Activated naive CD8-positive, alpha-beta T cell treated with anti-CD3 and anti-CD28 coated beads, Interleukin-2, amount 10 ng/mL, durations not matched to agents 7 days and 5 days (primary cell): Measurements from ENCODE around the gene SCFD2. TPM values are rescaled to one million over a fixed set of nuclear protein-coding genes. Genes with fewer than 3 reads are reported as not detected.

Experiments used
- ATAC-seq: fragments of 150-1000 bp; cut with Tn5 transposase; one replicate; pipeline ENCODE4 v1.10.0; 2021; ENCODE audit warnings: low read depth, moderate library complexity
- POLR2A ChIA-PET: fragments of 350-600 bp; sonication (Branson Sonifier 250); formaldehyde crosslinking; loops from one replicate; lab custom pipeline; 2021; ENCODE audit warnings: antibody characterized with exemption; lab: Charles Lee
- DNase-seq: peaks from one replicate; pipeline ENCODE4 v3.0.0; 2021
- H3K27ac Mint-ChIP-seq: one replicate; pipeline ENCODE4 v1.8.0; 2022; ENCODE audit warnings: mild to moderate bottlenecking, mixed read lengths
- H3K27me3 Mint-ChIP-seq: one replicate; pipeline ENCODE4 v1.8.0; 2022; ENCODE audit warnings: mild to moderate bottlenecking, moderate library complexity, mixed read lengths
- H3K36me3 Mint-ChIP-seq: one replicate; pipeline ENCODE4 v1.8.0; 2021; ENCODE audit warnings: mild to moderate bottlenecking, mixed read lengths
- H3K4me1 Mint-ChIP-seq: one replicate; pipeline ENCODE4 v1.8.0; 2021; ENCODE audit warnings: mixed read lengths
- H3K4me3 Mint-ChIP-seq: one replicate; pipeline ENCODE4 v1.8.0; 2022; ENCODE audit warnings: mild to moderate bottlenecking, moderate library complexity, mixed read lengths
- H3K9me3 Mint-ChIP-seq: one replicate; pipeline ENCODE4 v1.8.0; 2021; ENCODE audit warnings: mixed read lengths
- total RNA-seq, 2 experiments: library from RNA; stranded (reverse); gene quantifications; one replicate each; pipeline ENCODE4 v1.2.3, GENCODE V29; 2021

Gene SCFD2
- total RNA-seq, 2 experiments from 2014 or later = 18.1 to 22.9 TPM

DNA sequence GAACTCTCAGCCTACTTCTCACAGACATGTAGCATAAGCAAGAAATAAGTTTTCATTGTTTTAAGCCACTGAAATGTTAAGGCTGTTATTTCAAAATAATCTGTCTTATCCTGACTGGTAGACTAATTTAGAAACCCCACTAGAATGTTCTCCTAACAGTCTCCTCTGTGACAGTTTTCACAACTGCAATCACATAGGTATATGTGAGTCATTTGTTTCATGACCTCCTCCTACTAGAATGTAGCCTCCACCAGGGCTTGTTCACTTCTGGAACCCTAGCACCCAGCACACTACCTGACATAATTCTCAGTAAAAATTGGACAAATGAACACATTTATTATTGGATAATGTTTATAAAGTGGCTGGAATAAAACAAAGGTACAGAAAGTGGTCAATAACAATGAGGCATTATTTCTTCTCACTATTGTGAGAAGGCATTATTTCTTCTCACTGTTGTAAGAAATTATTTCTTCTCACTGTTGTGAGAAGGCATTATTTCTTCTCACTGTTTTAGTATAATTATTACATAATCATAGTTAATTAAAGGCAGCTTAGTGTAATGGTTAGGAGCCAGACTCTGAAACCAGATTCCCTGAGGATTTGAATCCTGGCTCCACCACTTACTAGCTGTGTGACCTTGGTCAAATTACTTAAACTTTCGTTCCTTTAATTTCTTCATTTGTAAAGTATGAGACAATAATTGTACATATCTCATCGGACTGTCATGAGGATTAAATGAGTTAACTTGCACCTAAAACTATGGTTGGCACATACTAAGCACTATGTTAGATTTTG is 252.2 kb downstream of the SCFD2 start:
- ATAC-seq (no peak), DNase-seq (no peak)
- no peaks in the 10 kb centered on the region for H3K27me3 Mint-ChIP-seq
- H3K36me3 Mint-ChIP-seq = peaks cover 28% of the 10 kb centered on the region
- H3K27ac Mint-ChIP-seq = no peak overlapping the region
- peaks cover 9% of the 10 kb centered on the region for H3K9me3 Mint-ChIP-seq
- no peaks in the 10 kb centered on the region for H3K4me1 Mint-ChIP-seq
- no peak overlapping the region for H3K4me3 Mint-ChIP-seq
- POLR2A ChIA-PET = no interaction called here

DNA sequence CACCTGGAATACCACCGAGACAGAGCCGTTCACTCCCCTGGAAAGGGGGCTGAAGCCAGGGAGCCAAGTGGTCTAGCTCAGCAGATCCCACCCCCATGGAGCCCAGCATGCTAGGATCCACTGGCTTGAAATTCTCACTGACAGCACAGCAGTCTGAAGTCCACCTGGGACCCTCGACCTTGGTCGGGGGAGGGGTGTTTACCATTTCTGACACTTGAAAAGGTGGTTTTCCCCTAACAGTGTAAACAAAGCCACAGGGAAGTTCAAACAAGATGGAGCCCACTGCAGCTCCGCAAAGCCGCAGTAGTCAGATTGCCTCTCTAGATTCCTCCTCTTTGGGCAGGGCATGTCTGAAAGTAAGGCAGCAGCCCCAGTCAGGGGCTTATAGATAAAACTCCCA is 260.5 kb downstream of the SCFD2 start:
- POLR2A ChIA-PET = no interaction called here
- H3K27me3 Mint-ChIP-seq = no peaks in the 10 kb centered on the region
- no peak overlapping the region for H3K27ac Mint-ChIP-seq
- no peak overlapping the region for H3K4me3 Mint-ChIP-seq
- H3K4me1 Mint-ChIP-seq = no peaks in the 10 kb centered on the region
- peaks cover 23% of the 10 kb centered on the region for H3K36me3 Mint-ChIP-seq
- DNase-seq (no peak), ATAC-seq (no peak)
- peaks cover 18% of the 10 kb centered on the region for H3K9me3 Mint-ChIP-seq

DNA sequence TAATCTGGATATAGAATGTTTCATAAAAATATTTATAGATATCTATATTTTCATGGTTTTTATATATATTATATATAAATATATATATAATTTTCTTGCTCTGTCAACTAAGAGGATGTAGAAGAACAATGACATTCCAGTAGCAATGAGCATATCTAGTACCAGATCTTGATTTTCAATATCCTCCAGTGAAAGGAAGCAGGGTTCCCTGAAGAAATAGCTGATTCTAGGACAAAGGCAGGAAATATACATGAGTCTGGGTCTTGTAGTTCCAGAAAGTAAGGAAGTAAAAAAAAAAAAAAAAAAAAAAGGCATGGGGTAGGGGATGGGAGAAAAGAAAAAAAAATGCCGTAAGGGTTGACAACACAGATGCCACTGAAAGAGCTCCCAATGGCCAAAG is 262.4 kb downstream of the SCFD2 start:
- H3K9me3 Mint-ChIP-seq = peaks cover 19% of the 10 kb centered on the region
- no peaks in the 10 kb centered on the region for H3K27me3 Mint-ChIP-seq
- POLR2A ChIA-PET = no interaction called here
- no peak overlapping the region for H3K4me3 Mint-ChIP-seq
- H3K36me3 Mint-ChIP-seq = peaks cover 23% of the 10 kb centered on the region
- no peaks in the 10 kb centered on the region for H3K4me1 Mint-ChIP-seq
- no peak for ATAC-seq
- no peak for DNase-seq
- H3K27ac Mint-ChIP-seq = no peak overlapping the region

DNA sequence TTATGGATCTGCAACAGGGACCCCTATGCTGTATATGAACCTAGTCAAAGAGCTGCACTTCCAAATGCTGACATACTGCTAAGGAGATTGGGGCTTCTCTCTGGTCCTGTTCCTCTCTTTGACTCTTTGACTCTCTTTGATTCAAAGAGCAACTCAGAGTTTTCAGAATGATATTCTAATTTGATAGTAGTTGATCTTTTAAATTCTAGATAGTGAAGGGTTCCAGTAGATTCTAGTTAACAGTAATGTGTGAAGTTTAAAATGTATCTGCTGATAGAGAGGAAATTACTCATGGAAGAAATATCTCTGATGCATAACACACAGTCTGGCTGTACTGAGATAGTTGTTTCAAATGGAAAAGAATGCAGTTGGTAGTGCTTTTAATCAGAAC is 264.7 kb downstream of the SCFD2 start:
- no peaks in the 10 kb centered on the region for H3K4me1 Mint-ChIP-seq
- ATAC-seq (no peak), DNase-seq (no peak)
- peaks cover 17% of the 10 kb centered on the region for H3K36me3 Mint-ChIP-seq
- no peak overlapping the region for H3K27ac Mint-ChIP-seq
- H3K4me3 Mint-ChIP-seq = no peak overlapping the region
- peaks cover 10% of the 10 kb centered on the region for H3K9me3 Mint-ChIP-seq
- no peaks in the 10 kb centered on the region for H3K27me3 Mint-ChIP-seq
- POLR2A ChIA-PET = no interaction called here

DNA sequence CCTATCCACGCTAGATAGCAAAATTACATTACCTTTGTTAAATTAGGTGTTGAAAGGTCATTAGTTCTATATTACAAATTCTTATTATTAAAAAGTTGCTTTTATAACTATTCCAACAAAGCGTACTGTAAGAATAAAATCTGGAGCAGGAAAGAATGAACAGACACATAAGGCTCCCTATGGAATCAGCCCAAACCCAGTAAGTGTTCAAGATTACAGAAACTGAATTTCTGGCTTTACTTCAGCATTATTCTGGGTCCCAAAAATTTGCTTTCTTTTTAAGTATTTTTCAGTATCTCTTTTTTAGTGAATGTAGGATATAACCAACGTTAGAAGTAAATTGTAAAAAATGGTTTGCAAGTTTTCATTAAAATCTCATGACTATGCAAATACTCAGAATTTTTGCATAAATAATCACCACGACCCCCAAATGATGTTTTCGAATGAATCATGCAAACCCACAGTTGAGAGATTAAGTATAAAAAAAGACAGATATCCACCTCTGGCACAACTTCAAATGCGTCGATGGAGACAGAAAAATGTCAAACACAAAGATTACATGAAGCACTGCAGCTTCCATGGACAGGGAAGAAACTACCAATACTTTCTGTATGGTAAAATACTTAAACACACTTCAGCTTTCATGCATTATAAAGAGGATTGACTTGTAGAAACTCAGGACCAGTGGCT is 265.2 kb downstream of the SCFD2 start:
- Mint-ChIP-seq H3K9me3 (peaks cover 10% of the 10 kb centered on the region), H3K27me3 (no peaks in the 10 kb centered on the region), H3K27ac (no peak overlapping the region), H3K4me3 (no peak overlapping the region), H3K36me3 (peaks cover 17% of the 10 kb centered on the region), H3K4me1 (no peaks in the 10 kb centered on the region)
- ATAC-seq (no peak), DNase-seq (no peak)
- POLR2A ChIA-PET = no interaction called here

DNA sequence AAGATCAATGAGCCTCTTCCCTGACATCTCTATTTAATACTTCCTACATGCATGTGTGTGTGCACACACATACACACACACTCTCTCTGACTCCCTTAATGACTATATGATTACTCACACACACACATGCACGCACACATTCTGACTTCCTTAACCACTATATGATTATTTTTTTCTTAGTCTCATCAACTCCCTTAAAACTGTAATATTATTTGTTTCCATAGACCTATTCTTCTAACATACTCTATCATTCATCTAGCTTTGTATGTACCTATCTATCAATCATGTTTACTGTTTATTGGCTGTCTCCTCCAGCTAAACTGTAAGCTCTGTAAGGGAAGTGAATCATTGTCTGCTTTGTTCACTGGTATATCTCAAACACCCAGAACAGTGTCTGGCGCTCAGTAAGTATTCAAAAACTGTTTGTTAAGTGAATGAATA is 267.2 kb downstream of the SCFD2 start:
- H3K9me3 Mint-ChIP-seq = peaks cover 14% of the 10 kb centered on the region
- H3K4me3 Mint-ChIP-seq = no peak overlapping the region
- no peak for DNase-seq
- no peak overlapping the region for H3K27ac Mint-ChIP-seq
- H3K36me3 Mint-ChIP-seq = peaks cover 17% of the 10 kb centered on the region
- POLR2A ChIA-PET = no interaction called here
- ATAC-seq = no peak
- no peaks in the 10 kb centered on the region for H3K4me1 Mint-ChIP-seq
- no peaks in the 10 kb centered on the region for H3K27me3 Mint-ChIP-seq

DNA sequence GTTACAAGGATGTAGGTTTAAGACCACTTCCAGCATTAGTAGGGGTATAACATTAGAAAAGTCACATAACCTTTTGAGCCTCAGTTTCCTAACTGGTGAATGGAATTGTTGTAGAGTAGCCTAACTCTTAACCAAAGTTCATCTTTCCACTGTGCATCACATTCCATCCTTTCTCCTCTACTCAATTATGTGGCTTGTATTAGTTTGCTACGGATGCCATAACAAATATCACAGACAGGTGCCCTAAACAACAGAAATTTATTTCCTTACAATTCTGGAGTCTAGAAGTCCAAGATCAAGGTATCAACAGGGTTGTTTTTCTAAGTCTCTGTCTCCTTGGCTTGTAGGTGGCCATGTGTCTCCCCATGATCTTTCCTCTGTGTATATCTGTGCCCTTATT is 271.8 kb downstream of the SCFD2 start:
- Mint-ChIP-seq H3K9me3 (peaks cover 8% of the 10 kb centered on the region), H3K4me3 (no peak overlapping the region), H3K36me3 (peaks cover 9% of the 10 kb centered on the region), H3K4me1 (no peaks in the 10 kb centered on the region), H3K27me3 (no peaks in the 10 kb centered on the region), H3K27ac (no peak overlapping the region)
- DNase-seq (no peak), ATAC-seq (no peak)
- POLR2A ChIA-PET = no interaction called here

DNA sequence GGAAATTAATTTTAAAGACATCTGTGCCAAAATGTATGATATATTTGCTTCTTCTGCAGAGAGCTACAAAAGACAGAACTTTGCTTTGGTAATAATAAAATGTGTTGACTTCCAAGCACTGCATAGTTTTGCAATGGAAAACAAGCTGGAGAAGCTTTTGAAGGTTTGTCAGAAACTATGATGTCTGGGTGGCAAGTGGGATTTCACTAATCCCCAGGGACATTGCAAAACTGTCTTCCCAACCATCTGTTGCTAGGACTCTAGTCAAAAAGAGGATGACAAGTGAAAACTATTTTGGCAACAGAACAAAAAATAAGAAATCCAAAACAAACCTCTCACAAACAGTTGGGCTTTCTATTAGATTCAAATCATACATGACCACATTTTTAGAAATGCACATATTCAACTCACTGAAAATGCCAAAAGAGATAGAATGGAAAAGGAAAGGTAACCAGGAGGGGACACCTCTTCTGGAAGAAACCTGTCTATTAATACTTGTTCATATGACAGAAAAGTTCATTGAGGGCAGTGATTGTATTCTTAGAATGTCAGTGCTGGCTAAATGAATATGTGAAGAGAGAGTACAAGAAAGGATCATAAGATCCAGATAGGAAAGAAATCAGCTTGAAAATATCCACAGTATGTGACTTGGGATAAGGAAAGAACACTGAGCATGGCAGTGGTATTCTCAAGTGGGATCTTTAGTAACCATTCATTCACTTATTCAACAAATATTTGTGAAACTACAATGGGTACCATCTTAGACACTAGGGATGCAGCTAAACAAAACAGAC is 275.7 kb downstream of the SCFD2 start:
- H3K4me3 Mint-ChIP-seq = no peak overlapping the region
- POLR2A ChIA-PET = no interaction called here
- H3K27ac Mint-ChIP-seq = no peak overlapping the region
- no peaks in the 10 kb centered on the region for H3K4me1 Mint-ChIP-seq
- DNase-seq = no peak
- H3K9me3 Mint-ChIP-seq = peaks cover 12% of the 10 kb centered on the region
- H3K27me3 Mint-ChIP-seq = no peaks in the 10 kb centered on the region
- ATAC-seq = no peak
- H3K36me3 Mint-ChIP-seq = peaks cover 13% of the 10 kb centered on the region

DNA sequence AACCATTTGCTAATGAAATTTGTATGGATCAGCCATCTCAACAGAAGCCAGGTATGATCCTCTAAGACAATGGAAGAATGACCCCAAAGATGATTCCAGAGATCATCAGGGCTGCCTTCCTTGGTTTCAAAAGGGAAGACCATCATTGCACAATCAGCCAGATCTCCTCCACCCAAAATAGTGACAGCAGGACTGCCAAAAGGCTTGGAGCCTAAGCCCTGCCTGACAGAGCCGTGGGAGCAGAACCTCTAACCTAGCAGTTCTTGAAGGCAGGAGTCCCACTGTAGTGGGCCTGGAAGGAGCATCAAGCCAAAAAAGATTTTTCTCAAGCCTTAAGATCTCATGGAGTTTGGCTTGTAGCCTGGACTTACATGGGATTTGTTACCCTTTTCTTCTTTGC is 277.7 kb downstream of the SCFD2 start:
- Mint-ChIP-seq H3K4me3 (no peak overlapping the region), H3K36me3 (peaks cover 16% of the 10 kb centered on the region), H3K4me1 (no peaks in the 10 kb centered on the region), H3K27ac (no peak overlapping the region), H3K27me3 (no peaks in the 10 kb centered on the region), H3K9me3 (peaks cover 16% of the 10 kb centered on the region)
- ATAC-seq (no peak), DNase-seq (no peak)
- POLR2A ChIA-PET = no interaction called here

DNA sequence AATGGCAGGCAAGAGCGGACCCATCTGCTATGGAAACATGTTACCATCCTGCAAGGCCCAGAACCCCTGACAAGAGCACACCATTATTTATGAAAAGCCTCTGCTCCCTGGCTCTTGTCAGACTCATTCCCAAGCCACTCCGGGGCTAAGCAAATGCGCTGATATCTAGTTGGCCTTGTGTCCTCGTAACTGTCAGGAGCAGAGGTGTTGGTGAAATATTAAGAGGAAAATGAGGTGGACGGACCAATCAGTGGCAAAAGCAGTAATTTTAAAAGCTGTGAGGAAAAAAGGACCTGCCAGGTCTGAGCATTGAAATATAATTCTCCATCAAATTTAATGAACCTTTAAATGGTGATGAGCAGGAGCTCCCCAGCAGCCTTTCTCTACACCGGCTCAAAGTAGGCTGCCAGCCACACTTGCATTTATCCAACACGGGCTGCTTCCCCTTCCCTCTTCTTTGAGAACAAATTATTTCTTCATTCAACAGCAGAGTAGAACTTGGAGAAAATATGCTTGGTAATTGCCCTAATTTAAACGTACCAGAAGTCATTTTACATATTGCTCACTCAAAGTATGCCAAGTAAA is 289.4 kb downstream of the SCFD2 start:
- Mint-ChIP-seq H3K9me3 (no peaks in the 10 kb centered on the region), H3K4me3 (no peak overlapping the region), H3K27ac (no peak overlapping the region), H3K27me3 (no peaks in the 10 kb centered on the region), H3K36me3 (no peaks in the 10 kb centered on the region), H3K4me1 (no peaks in the 10 kb centered on the region)
- no peak for ATAC-seq
- POLR2A ChIA-PET = no interaction called here
- no peak for DNase-seq

DNA sequence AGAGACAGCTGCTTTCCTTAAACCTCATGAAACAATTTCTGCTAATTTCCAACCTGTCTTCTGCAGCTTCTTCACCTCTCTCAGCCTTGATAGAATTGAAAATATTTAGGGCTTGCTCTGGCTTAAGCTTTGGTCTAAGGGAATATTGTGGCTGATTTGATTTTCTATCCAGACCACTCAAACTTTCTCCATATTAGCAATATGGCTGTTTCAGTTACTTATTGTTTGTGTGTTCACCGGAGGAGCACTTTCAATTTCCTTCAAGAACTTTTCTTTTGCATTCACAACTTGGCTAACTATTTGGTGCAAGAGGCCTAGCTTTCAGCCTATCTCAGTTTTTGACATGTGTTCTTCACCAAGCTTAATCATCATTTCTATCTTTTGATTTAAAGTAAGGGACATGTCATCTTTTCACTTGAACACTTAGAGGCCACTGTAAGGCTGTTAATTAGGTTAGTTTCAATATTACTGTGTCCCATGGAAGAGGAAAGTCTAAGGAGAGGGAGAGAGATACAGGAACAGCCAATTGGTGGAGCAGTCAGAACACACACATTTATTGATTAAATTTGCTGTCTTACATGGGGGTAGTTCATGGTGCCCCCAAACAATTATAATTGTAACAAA is 290.6 kb downstream of the SCFD2 start:
- POLR2A ChIA-PET = no interaction called here
- ATAC-seq (no peak), DNase-seq (no peak)
- no peak overlapping the region for H3K27ac Mint-ChIP-seq
- no peaks in the 10 kb centered on the region for H3K4me1 Mint-ChIP-seq
- no peak overlapping the region for H3K4me3 Mint-ChIP-seq
- H3K9me3 Mint-ChIP-seq = peaks cover 4% of the 10 kb centered on the region
- peaks cover 4% of the 10 kb centered on the region for H3K36me3 Mint-ChIP-seq
- no peaks in the 10 kb centered on the region for H3K27me3 Mint-ChIP-seq

DNA sequence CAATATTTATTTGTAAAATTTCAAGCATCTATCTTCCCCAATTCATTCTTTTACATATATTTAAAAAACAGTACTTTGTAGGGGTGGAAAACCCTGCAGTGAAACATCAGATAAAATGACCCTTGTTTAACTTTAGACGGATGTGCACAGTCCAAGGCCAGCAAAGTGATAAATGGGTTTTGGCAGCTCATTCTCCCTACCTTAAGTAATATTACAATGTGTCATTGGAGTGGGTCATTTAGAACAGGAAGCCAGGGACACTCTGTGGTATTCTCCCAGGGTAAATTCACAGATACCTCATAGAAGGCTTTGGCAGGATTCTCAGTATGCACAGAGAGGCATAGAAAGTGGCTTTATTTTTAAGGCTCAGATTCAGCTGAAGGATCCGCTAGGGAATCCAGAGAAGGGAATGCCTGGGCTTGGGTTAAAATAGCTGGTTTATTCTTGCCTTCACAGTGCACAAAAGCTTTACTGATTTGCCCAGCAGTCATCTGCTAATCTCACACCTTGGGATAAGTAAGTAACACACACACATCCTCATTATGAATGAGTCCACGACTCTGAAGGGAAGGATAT is 297.0 kb downstream of the SCFD2 start:
- no peak for DNase-seq
- POLR2A ChIA-PET = no interaction called here
- no peak for ATAC-seq
- peaks cover 16% of the 10 kb centered on the region for H3K9me3 Mint-ChIP-seq
- no peak overlapping the region for H3K27ac Mint-ChIP-seq
- H3K4me1 Mint-ChIP-seq = no peaks in the 10 kb centered on the region
- H3K27me3 Mint-ChIP-seq = no peaks in the 10 kb centered on the region
- H3K4me3 Mint-ChIP-seq = no peak overlapping the region
- H3K36me3 Mint-ChIP-seq = peaks cover 13% of the 10 kb centered on the region
